T-helper 17 cell (primary cell): ENCODE results near the gene IGSF11. TPM values are rescaled to one million over a fixed set of nuclear protein-coding genes. Genes with fewer than 3 reads are reported as not detected.
"Not testable (repeated sequence)": the region's sequence is repeated elsewhere in the genome, so short reads cannot be mapped to it uniquely, and the experiment has no call there.

Experiments
- ATAC-seq: fragments of 150-1000 bp; cut with Tn5 transposase; 2 replicates; pipeline ENCODE4 v1.10.0; 2021; ENCODE audit warnings: mild to moderate bottlenecking, moderate library complexity
- DNase-seq, 3 donors: peaks; one replicate each; pipeline versions ENCODE4 v3.0.0 to v3.0.0-alpha.2; 2020 to 2021
- H3K9me3 ChIP-seq: one replicate; pipeline ENCODE4 v1.7.0; 2013; ENCODE audit warnings: low read length, mild to moderate bottlenecking; ENCODE audit not compliant: control insufficient read depth, poor library complexity, severe bottlenecking
- H3K27ac Mint-ChIP-seq: one replicate; pipeline ENCODE4 v1.8.0; 2022; ENCODE audit warnings: mild to moderate bottlenecking, moderate library complexity, mixed read lengths
- H3K27me3 Mint-ChIP-seq: one replicate; pipeline ENCODE4 v1.8.0; 2022; ENCODE audit warnings: mixed read lengths
- H3K36me3 Mint-ChIP-seq: one replicate; pipeline ENCODE4 v1.8.0; 2022; ENCODE audit warnings: low read depth, mixed read lengths
- H3K4me1 Mint-ChIP-seq: one replicate; pipeline ENCODE4 v1.8.0; 2022; ENCODE audit warnings: mild to moderate bottlenecking, mixed read lengths
- H3K4me3 Mint-ChIP-seq: one replicate; pipeline ENCODE4 v1.8.0; 2022; ENCODE audit warnings: mild to moderate bottlenecking, moderate library complexity, mixed read lengths
- total RNA-seq, 4 donors: library from RNA in 2 of 4; stranded (reverse) in 2 of 4; gene quantifications; one replicate each; pipeline ENCODE4 v1.2.3 and lab custom pipeline; 2022 to 2026

The IGSF11 gene, protein sequence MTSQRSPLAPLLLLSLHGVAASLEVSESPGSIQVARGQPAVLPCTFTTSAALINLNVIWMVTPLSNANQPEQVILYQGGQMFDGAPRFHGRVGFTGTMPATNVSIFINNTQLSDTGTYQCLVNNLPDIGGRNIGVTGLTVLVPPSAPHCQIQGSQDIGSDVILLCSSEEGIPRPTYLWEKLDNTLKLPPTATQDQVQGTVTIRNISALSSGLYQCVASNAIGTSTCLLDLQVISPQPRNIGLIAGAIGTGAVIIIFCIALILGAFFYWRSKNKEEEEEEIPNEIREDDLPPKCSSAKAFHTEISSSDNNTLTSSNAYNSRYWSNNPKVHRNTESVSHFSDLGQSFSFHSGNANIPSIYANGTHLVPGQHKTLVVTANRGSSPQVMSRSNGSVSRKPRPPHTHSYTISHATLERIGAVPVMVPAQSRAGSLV
- total RNA-seq, result 1 to 10 TPM in 1 of 2 donors, not detected in 1; 1.6 TPM
- total RNA-seq (lab: John Stamatoyannopoulos, UW), result 0 to 0.23 reads per million in 2 donors

- ATAC-seq (peak; percentile 94), DNase-seq (peak; percentile 44 to 66 (median 49))
- H3K36me3 Mint-ChIP-seq, result no peaks in the 10 kb centered on the region
- H3K27me3 Mint-ChIP-seq, result peaks cover 55% of the 10 kb centered on the region
- no peaks in the 10 kb centered on the region for H3K9me3 ChIP-seq
- H3K4me3 Mint-ChIP-seq, result peak within 1 kb of the TSS; percentile 91
- peaks cover 9% of the 10 kb centered on the region for H3K4me1 Mint-ChIP-seq
- H3K27ac Mint-ChIP-seq, result no peak within 1 kb of the TSS
Measured at GRCh38 chr3:119034256-119035013, at the start of gene IGSF11. TSS of gene IGSF11 (minus strand) at chr3:119034846. CDS start at chr3:119034582, 264 bp downstream.

DNA sequence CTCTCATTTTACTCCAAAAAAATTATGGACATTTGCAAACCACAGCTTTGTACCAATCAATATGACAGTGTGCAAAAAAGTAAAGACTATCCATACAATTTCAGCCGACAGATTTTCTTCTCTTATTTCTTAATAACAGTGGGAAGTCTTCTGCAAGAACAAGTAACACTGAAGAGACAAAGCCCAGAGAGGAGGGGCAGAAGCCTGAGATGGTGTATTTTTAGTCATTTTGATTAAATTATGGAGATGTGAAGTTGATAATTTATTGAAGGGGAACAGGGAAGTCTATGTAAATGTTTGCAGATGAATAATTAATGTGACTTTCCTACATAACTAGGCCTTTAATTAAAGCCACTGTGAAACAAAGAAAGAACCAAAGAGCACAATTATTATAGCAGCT is 45.7 kb upstream of the IGSF11 start:
- no peaks in the 10 kb centered on the region for H3K9me3 ChIP-seq
- no peak overlapping the region for H3K27ac Mint-ChIP-seq
- no peak overlapping the region for H3K4me3 Mint-ChIP-seq
- peaks cover 2% of the 10 kb centered on the region for H3K4me1 Mint-ChIP-seq
- H3K27me3 Mint-ChIP-seq, result no peaks in the 10 kb centered on the region
- ATAC-seq (no peak), DNase-seq (no peak)
- peaks cover 2% of the 10 kb centered on the region for H3K36me3 Mint-ChIP-seq

DNA sequence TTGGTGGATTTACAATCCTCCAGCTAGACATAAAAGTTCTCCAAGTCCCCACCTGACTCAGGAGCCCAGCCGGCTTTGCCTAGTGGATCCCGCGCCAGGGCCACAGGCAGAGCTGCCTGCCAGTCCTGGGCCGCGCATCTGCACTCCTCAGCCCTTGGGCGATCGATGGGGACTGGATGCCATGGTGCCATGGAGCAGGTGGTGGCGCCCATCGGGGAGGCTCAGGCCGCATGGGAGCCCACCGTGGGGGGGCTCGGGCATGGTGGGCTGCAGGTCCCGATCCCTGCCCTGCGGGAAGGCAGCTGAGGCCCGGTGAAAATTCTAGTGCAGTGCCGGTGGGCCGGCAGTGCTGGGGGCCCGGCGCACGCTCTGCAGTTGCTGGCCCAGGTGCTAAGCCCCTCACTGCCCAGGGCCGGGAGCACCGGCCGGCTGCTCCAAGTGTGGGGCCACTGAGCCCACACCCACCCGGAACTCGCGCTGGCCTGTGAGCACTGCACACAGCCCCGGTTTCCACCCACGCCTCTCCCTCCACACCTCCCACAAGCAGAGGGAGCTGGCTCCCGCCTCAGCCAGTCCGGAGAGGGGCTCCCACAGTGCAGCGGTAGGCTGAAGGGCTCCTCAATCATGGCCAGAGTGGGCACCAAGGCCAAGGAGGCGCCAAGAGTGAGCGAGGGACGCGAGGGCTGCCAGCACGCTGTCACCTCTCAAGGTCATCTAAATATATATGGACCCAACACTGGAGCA is 38.8 kb upstream of the IGSF11 start:
- ATAC-seq (no peak), DNase-seq (no peak)
- H3K9me3 ChIP-seq, result no peaks in the 10 kb centered on the region
- H3K27ac Mint-ChIP-seq, result no peak overlapping the region
- H3K36me3 Mint-ChIP-seq, result no peaks in the 10 kb centered on the region
- H3K27me3 Mint-ChIP-seq, result peaks cover 15% of the 10 kb centered on the region
- no peaks in the 10 kb centered on the region for H3K4me1 Mint-ChIP-seq
- no peak overlapping the region for H3K4me3 Mint-ChIP-seq

DNA sequence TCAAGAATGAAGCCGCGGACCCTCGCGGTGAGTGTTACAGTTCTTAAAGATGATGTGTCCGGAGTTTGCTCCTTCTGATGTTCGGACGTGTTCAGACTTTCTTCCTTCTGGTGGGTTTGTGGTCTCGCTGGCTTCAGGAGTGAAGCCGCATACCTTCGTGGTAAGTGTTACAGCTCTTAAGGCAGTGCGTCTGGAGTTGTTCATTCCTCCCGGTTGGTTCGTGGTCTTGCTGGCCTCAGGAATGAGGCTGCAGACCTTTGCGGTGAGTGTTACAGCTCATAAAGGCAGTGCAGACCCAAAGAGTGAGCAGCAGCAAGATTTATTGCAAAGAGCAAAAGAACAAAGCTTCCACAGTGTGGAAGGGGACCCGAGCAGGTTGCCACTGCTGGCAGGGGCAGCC is 37.8 kb upstream of the IGSF11 start:
- H3K4me3 Mint-ChIP-seq, ATAC-seq, H3K36me3 Mint-ChIP-seq: not testable (repeated sequence)

GRCh38 chr3:119069725-119070124 is 35.1 kb upstream of the IGSF11 start:
- Mint-ChIP-seq H3K27ac (no peak overlapping the region), H3K4me1 (no peaks in the 10 kb centered on the region), H3K36me3 (no peaks in the 10 kb centered on the region), H3K4me3 (no peak overlapping the region), H3K27me3 (peaks cover 30% of the 10 kb centered on the region)
- DNase-seq (no peak), ATAC-seq (no peak)
- no peaks in the 10 kb centered on the region for H3K9me3 ChIP-seq

More for the DNA sequence above, 37.8 kb upstream of the IGSF11 start:
- DNase-seq, H3K9me3 ChIP-seq, H3K27ac Mint-ChIP-seq, H3K4me1 Mint-ChIP-seq: not testable (repeated sequence)
- peaks cover 25% of the 10 kb centered on the region for H3K27me3 Mint-ChIP-seq

GRCh38 chr3:119063471-119063870 is 28.8 kb upstream of the IGSF11 start:
- ATAC-seq (no peak), DNase-seq (no peak)
- peaks cover 15% of the 10 kb centered on the region for H3K27me3 Mint-ChIP-seq
- no peaks in the 10 kb centered on the region for H3K36me3 Mint-ChIP-seq
- no peak overlapping the region for H3K27ac Mint-ChIP-seq
- H3K4me3 Mint-ChIP-seq, result no peak overlapping the region
- H3K9me3 ChIP-seq, result no peaks in the 10 kb centered on the region
- H3K4me1 Mint-ChIP-seq, result no peaks in the 10 kb centered on the region

GRCh38 chr3:119062892-119063291 is 28.2 kb upstream of the IGSF11 start:
- Mint-ChIP-seq H3K4me3 (no peak overlapping the region), H3K4me1 (no peaks in the 10 kb centered on the region), H3K27me3 (peaks cover 9% of the 10 kb centered on the region), H3K27ac (no peak overlapping the region), H3K36me3 (no peaks in the 10 kb centered on the region)
- ATAC-seq (no peak), DNase-seq (no peak)
- no peaks in the 10 kb centered on the region for H3K9me3 ChIP-seq

GRCh38 chr3:119044593-119044992 is 9.9 kb upstream of the IGSF11 start:
- H3K27me3 Mint-ChIP-seq, result peaks cover 36% of the 10 kb centered on the region
- H3K4me3 Mint-ChIP-seq, result no peak overlapping the region
- ATAC-seq (no peak), DNase-seq (no peak)
- H3K9me3 ChIP-seq, result no peaks in the 10 kb centered on the region
- no peak overlapping the region for H3K27ac Mint-ChIP-seq
- no peaks in the 10 kb centered on the region for H3K36me3 Mint-ChIP-seq
- H3K4me1 Mint-ChIP-seq, result no peaks in the 10 kb centered on the region

DNA sequence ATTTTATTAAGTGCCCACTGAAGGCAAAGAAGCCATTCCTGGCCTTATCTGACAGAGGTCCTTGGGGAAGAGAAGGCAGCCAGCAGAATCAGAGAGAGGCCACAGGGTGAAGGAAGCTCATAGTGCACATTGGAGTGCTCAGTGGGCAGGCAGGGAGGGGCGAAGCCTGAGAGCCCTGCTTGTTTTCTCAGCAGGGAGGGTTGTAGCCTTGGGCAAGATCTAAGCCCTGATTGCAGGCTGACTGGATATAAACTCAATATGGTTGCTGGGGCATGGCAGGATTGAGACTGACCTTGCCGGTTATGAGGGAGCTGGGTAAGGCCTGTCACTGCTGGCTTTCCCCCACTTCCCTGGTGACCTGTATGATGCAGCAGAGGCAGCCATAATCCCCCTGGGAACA is 7.5 kb upstream of the IGSF11 start:
- Mint-ChIP-seq H3K4me3 (no peak overlapping the region), H3K36me3 (no peaks in the 10 kb centered on the region), H3K27me3 (peaks cover 48% of the 10 kb centered on the region), H3K27ac (no peak overlapping the region), H3K4me1 (no peaks in the 10 kb centered on the region)
- DNase-seq (no peak), ATAC-seq (no peak)
- H3K9me3 ChIP-seq, result no peaks in the 10 kb centered on the region

DNA sequence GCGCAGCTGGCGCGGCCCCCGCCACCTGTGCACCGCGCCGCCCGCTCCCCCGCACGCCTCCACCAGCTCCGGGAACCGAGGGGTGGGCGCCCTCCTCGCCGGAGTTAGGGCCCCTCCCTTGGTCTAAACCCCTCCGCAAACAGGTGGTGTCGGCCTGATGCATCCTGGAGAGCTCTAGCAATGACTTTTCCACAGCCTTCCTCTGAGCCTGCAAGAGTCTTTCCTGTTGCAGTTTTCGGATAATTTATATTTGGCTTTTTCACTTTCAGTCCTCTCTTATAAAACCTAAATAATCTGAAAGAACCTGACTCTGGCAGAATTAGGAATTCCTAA is 334 bp upstream of the IGSF11 start:
- H3K36me3 Mint-ChIP-seq, result no peaks in the 10 kb centered on the region
- H3K27me3 Mint-ChIP-seq, result peaks cover 60% of the 10 kb centered on the region
- H3K27ac Mint-ChIP-seq, result no peak overlapping the region
- ATAC-seq (no peak), DNase-seq (no peak)
- H3K4me1 Mint-ChIP-seq, result peaks cover 9% of the 10 kb centered on the region
- no peaks in the 10 kb centered on the region for H3K9me3 ChIP-seq
- peak overlapping the region; percentile 91 for H3K4me3 Mint-ChIP-seq

DNA sequence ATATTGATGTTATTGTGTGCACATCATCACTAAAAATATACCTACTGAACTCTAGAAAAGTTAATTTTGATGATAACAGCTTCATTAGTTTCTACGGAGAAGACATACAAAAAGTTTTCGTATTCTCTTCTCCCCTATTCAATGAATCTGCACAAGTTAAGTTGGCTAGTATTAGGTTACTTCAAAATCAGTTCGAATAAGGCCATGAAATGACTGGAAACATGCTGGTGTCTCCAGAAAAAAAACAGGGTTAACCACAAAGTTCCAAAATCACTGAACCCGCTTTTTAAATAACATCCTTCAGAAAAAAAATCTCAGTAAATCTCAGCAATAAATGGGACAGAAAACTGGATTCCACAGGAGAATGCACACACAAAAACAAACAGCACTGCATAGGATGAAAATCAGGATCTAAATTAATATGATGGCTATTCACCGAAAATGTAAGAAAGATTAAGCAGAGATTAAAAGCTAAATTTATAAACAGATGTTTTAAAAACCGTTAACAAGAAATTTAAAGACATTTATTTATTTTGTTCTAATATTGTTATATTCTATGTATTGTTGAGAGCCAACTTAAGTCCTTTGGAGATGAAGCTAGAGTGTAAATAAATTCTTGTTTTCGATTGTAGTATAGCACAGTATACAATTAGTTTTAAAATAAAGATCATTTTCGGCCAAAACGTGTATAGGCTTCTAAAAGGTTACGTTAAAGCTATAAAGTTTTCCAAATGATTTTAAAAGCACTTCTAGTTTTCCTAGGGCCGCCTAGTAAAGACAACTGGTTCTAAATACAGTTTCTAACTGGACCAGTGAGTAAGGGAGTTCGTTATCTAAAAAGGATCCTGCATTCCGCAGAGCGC is 1.0 kb downstream of the IGSF11 start:
- H3K4me3 Mint-ChIP-seq, result peak overlapping the region; percentile 91
- H3K27me3 Mint-ChIP-seq, result peaks cover 50% of the 10 kb centered on the region
- H3K9me3 ChIP-seq, result no peaks in the 10 kb centered on the region
- no peak for ATAC-seq
- H3K27ac Mint-ChIP-seq, result no peak overlapping the region
- H3K36me3 Mint-ChIP-seq, result no peaks in the 10 kb centered on the region
- H3K4me1 Mint-ChIP-seq, result peaks cover 9% of the 10 kb centered on the region
- no peak for DNase-seq

DNA sequence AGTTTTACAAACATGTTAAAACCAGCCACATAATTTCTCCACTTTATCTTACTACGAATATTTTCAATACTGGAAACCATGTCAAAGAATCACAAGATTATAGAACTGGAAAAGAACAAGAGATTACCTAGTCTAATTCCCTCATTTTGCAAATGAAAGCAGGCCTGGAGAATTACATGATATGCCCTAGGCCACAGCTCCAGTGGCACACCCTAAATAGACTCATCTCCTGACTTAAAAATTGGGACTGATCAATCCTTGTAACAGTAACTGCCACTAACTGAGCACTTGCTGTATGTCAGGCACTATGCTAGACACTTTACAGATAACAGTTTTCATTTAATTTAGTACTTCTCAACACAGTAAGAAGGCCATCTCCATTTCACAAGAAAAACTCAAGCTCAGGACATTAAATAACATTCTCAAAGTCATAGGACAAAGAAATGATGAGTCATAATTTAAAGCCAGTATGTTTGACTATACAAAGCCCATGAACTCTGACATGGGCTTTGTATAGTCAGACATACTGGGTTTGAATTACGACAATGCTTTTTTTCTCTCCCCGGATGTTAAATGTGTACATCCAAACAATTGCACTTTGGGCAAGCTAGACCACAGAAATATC is 9.4 kb downstream of the IGSF11 start:
- ATAC-seq, result no peak

More for the DNA sequence above, 9.4 kb downstream of the IGSF11 start:
- peaks cover 5% of the 10 kb centered on the region for H3K4me1 Mint-ChIP-seq
- DNase-seq, result no peak
- peaks cover 10% of the 10 kb centered on the region for H3K27me3 Mint-ChIP-seq
- no peak overlapping the region for H3K4me3 Mint-ChIP-seq
- no peaks in the 10 kb centered on the region for H3K9me3 ChIP-seq
- no peaks in the 10 kb centered on the region for H3K36me3 Mint-ChIP-seq
- H3K27ac Mint-ChIP-seq, result no peak overlapping the region
